HG02610 (cell line): ENCODE measurements around the gene WSCD1.

Experiments
- ATAC-seq: cut with Tn5 transposase; IDR thresholded peaks from one replicate; pipeline ENCODE4 v1.9.1; 2021; ENCODE audit warnings: mild to moderate bottlenecking, moderate library complexity; ENCODE audit not compliant: unreplicated experiment

WSCD1 gene

DNA sequence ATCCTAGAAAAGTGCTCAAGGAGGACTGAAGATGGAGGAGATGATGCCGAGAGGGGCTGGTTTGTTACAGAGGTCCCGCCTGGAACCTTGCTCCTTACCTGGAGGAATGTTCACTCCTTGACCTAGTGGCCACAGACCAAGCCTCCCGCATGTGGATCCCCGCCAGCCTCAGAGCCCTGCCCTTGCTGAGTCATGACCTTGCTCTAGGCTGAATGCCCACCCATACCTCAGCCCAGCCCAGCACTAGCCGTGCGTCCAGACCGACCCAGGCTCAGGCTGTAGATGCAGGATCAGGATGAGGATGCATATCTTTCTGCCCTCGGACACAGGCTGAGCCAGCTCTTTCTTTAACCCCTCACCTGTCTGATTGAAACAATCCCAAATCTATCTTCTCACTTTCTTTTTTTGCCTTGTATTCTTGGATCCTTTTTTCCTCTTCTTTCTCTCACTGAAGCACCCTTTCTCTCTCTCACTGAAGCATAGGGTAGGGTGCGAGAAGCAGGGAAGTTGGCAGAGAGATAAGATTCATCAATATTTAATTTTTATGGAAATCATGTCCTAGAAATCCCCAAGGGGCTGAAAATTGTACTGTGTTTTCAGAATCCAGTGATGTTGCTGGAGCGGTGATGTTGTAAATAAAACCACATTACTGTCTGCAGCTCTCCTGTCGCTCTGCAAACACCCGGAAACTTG, 34.9 kb downstream of the WSCD1 start:
- no peak for ATAC-seq

DNA sequence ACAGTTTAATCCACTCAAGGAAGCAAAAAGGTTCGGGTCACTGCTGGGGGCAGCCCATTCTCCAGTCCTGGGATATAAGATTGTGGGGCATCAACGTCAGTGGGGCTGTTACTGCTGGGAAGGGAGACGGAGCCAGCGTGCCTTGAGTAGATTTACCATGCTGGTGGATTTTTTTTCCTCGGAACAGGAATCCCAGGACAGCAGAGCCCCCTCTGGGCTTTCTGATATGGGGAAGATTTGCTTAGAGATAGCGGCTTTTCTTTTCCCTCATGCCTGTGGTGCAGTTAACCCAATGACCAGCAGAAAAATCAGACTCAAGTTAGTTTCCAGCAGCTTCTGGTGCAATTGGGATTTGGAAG, 35.4 kb downstream of the WSCD1 start:
- no peak for ATAC-seq

GRCh38 chr17:6106212-6106611, 36.0 kb downstream of the WSCD1 start:
- no peak for ATAC-seq

GRCh38 chr17:6107791-6108190, 37.6 kb downstream of the WSCD1 start:
- no peak for ATAC-seq

DNA sequence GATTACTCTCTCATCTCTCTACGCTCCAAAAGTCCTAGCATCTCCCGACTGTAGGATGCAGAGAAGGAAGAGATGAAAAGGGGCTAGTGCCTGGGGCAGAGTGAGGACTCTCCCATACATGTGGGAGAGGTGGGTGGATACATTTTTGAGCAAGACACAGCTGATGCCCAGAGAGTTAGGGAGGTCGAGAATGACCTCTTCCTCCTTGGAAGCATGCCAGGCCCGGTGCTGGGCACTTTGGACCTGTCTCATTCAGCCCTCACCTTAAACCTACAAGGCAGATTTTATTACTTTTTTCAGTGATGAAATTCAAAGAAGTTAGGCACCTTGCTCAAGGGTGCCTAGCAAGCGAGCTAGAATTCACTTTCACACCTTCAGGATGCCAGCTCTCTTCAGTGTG, 38.2 kb downstream of the WSCD1 start:
- no peak for ATAC-seq

DNA sequence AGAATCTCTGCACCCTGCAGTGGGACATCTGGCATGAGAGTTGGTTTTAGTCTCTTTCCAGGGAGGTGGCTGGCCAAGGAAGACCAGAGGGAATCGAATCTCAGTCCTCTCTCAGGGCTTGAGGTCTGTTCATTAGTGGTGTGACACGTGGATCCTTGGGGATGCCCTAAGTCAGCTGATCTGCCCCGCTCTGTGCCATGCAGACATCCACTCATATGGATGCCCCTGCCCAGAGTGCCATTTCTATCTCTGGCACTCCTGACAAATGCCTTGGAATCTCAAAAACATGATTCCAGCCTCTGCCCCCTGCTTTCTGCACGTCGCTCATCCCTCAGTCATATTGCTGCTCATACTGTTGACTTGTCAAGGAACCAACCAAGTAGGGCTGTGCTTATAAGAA, 38.8 kb downstream of the WSCD1 start:
- ATAC-seq: no peak

DNA sequence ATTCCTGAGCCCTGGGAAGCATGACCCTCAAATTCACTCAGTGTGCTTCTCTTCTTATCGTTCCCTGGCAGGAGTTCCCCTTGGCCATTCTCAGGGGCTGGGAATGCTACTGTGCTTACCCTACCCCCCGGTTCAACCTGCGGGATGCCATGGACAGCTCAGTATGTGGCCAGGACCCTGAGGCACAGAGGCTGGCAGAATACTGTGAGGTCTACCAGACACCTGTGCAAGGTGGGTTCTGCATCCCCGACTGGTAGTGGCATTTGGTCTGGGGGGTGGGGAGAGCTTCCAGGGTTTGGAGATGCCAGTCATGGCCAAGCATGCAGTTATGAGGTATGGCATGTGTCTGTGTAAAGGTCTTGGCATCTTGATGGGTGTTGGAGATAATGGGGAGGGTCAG, 39.4 kb downstream of the WSCD1 start:
- no peak for ATAC-seq

DNA sequence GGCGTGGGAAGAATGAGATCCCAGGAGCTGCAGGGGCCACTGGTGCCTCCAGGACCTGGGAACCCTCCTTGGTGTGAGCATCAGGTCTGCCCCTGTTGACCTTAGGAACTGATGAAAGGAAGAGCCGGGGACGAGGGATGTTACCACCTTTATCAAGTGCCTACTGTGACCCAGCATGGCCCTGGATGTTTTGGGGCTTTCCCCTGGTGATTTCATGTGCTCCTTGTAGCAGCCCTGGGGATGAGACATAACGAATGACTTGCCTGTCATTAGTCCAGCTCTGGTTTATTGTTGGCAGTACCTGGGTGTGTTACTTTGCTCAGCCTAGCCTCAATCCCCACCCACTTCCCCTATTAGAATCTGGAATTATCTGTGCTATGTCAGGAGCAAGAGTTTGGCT, 39.9 kb downstream of the WSCD1 start:
- ATAC-seq: no peak

DNA sequence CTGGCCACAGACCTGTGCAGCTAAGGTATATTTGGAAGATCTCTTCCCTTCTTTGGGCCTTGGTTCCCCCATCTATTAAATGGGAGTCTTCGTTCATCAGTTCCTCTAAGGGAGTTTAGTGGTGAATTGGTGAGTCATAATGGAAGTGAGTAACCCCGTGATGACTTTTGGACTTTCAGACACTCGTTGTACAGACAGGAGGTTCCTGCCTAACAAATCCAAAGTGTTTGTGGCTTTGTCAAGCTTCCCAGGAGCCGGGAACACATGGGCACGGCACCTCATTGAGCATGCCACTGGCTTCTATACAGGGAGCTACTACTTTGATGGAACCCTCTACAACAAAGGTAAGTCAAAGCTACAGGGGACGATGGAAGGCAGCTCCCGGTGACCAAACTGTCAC, 40.4 kb downstream of the WSCD1 start:
- ATAC-seq: no peak

- ATAC-seq: no peak
Observed at GRCh38 chr17:6120351-6120750, 50.2 kb downstream of the WSCD1 start.

- ATAC-seq: no peak
Observed at GRCh38 chr17:6124856-6125255, 54.7 kb downstream of the WSCD1 start.

- ATAC-seq: no peak
Observed at GRCh38 chr17:6126768-6127167, 56.6 kb downstream of the WSCD1 start.

- ATAC-seq: no peak
Observed at GRCh38 chr17:6134721-6135120, 64.5 kb downstream of the WSCD1 start.

DNA sequence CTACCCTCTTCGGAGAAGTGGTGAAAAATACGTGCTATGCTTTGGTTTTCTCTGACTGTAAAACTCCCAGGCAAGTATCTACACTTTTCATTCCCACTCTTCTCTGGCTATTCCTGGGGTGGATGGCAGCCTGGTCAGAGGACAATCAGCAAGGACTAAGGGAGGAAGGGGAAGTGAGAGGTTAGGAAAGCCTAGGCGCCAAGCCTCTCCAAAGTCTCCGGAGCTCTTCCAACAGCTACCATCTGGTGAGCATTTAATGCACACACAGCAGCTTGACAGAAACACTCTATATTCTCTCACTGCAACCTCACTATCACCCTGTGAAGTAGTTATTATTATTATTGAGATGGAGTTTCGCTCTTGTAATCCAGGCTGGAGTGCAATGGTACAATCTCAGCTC, 65.1 kb downstream of the WSCD1 start:
- no peak for ATAC-seq

DNA sequence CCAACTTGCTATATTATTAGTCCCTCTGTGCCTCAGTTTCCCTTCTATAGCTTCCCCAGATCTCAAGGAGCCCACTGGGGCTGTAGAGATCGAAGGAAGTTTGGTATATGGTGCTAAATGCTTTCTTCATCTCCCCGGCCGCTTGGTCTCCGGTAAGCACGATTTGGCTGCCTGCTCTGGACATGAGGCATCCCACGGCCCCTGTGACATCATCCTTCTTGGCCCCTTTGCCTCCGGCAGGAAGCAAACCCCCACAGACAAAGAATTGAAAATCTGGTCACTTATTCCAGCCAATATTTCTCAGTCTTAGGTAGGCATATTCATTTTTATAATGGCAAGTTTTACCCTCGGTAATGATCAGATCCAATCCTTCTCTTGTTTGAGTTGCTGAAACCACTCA, 65.8 kb downstream of the WSCD1 start:
- no peak for ATAC-seq

GRCh38 chr17:6137716-6138502, 67.7 kb downstream of the WSCD1 start:
- no peak for ATAC-seq

DNA sequence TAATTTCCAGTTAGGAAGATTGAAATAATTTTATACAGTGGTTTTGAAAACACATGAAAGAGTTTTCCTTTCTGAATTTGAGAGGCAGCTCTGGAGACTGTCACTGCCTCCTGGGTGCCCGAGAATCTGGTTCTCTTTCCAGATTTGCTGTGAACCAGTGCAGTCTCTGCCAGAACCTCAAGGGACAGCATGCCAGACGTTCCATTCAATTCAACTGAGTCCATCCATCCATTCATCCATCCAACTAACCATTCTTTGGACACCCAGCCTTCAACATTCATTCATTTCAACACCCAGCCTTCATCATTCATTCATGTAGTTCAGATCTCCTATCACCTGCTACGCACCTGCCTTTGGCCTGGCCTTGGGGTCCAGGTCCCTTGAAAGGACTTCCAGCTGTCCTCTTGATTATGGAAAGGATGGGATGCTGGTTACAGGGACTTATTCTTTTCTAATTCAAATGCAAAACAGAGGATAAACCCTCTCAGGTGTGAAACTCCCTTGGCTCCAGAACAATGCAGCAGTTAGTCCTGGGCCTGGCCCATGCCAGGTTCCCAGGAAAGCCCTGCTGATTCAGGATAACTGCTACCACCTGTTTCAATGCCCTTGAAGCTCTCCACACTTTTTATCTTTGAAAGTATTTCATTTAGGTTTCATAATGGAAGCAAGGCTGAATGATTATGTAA, 68.7 kb downstream of the WSCD1 start:
- no peak for ATAC-seq

- no peak for ATAC-seq
Observed at GRCh38 chr17:6139447-6139832, 69.3 kb downstream of the WSCD1 start.

DNA sequence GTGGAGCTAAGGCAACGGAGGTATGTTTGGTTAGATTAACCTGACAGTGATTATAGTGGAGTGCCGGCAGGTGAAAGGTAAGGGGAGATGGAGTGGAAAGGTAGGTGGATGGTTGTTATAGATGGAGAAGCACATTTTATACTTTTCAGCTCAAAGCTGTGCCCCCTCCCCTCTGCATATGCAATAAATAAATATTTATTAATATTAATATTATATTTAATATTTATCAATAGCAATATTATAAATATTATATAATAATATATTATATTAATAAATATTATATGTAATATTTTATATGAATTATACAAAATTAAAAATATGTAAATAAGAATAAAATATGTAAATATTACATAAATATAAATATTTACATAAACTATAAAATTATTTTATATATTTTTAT, 70.0 kb downstream of the WSCD1 start:
- ATAC-seq: no peak

DNA sequence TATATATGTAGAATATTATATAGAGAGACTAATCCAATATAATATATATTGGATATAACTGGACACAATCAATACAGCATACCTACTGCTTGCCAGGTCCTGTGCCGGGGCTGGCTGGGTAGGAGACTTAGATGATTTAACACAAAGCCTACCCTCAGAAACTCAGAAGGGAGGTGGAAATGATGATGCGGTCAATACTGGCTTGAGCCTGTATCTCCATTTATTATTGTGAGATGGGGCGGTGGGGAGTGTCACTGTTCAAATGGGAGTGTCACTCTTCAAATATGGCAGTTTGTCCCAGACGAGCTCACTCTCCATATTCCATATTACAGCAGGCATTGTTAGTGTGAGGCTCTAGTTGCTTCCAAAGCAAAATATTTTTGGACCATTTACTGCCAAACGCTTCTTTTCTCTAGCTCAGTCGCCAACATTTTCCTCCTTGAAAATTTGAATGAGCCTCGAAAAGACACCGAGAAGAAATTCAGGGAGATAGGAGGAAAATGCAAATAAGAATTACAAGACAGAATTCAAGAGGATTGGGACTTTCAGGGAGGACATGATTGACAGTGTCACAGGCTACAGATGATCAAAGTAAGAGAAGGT, 70.7 kb downstream of the WSCD1 start:
- no peak for ATAC-seq

DNA sequence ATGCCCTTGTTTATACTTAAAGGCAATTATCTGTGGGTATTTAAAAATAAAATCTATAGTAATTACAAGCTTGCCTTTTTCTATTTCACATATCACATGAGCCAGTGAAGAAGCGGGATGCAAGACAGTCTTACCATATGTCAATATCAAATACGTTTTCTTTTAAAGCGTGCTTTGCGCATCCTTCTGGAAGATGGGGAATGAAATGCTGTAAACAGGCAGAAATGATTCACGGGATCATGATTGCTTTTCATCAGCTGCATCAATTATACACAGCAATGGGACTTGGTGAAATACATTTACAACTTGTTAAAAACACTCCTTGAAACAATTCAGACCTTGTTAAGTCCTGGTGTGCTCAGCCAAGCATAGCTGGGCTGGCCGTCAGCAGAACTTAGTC, 72.5 kb downstream of the WSCD1 start:
- no peak for ATAC-seq

DNA sequence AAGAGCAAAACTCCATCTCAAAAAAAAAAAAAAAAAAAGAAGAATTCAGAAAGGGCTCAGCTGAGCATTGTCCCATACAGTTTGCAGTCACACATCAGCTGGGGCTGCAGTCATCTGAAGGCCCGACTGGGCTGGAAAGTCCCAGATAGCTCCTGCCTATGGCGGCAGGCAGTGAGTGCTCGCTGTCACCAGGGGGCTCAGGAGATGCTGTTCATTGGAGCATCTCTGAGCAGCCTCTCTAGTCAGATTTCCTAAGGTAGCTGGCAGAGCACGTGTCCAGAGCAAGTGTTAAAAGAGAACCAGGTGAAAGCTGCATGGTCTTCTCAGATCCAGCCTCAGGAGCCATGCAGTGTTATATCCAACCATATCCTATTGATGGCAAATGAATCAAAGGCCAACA, 75.8 kb downstream of the WSCD1 start:
- ATAC-seq: no peak
